Activated CD4-positive, alpha-beta T cell treated with anti-CD3 and anti-CD28 coated beads, Interleukin-2, amount 10 ng/mL, durations not matched to agents 24 days and 14 days (primary cell): ENCODE results near the gene TMIGD3. TPM values are rescaled to one million over a fixed set of nuclear protein-coding genes. Genes with fewer than 3 reads are reported as not detected.

Experiments used
- DNase-seq: peaks from one replicate; pipeline ENCODE4 v3.0.0; 2022
- H3K27ac Mint-ChIP-seq: one replicate; pipeline ENCODE4 v1.8.0; 2022; ENCODE audit warnings: mild to moderate bottlenecking, mixed read lengths
- H3K27me3 Mint-ChIP-seq: one replicate; pipeline ENCODE4 v1.8.0; 2022; ENCODE audit warnings: mixed read lengths
- H3K36me3 Mint-ChIP-seq: one replicate; pipeline ENCODE4 v1.8.0; 2022; ENCODE audit warnings: low read depth, mild to moderate bottlenecking, mixed read lengths
- H3K4me1 Mint-ChIP-seq: one replicate; pipeline ENCODE4 v1.8.0; 2021; ENCODE audit warnings: mixed read lengths
- H3K4me3 Mint-ChIP-seq: one replicate; pipeline ENCODE4 v1.8.0; 2022; ENCODE audit warnings: mild to moderate bottlenecking, moderate library complexity, mixed read lengths
- H3K9me3 Mint-ChIP-seq: one replicate; pipeline ENCODE4 v1.8.0; 2021; ENCODE audit warnings: mixed read lengths
- intact Hi-C: fragments of 100-400 bp; cut with micrococcal nuclease; formaldehyde crosslinking; loops from one replicate; pipeline ENCODE4 v1.15.1; 2023
- total RNA-seq: library from RNA; stranded (reverse); gene quantifications from 2 replicates; pipeline ENCODE4 v1.2.3, GENCODE V29; 2022

Gene TMIGD3
- total RNA-seq, 1 donor from 2014 or later, result not detected

GRCh38 chr1:111476761-111477309, 26.6 kb downstream of the TMIGD3 start:
- Mint-ChIP-seq H3K4me1 (peaks cover 51% of the 10 kb centered on the region), H3K27ac (peak overlapping the region; percentile 67), H3K9me3 (peaks cover 5% of the 10 kb centered on the region), H3K36me3 (peaks cover 17% of the 10 kb centered on the region), H3K4me3 (peak overlapping the region; percentile 61), H3K27me3 (peaks cover 7% of the 10 kb centered on the region)
- intact Hi-C loops, result loop anchor here (1.0 to 2.0 kb wide), 6 partner anchors 20 to 278 kb away; partner anchors contain the start of gene DDX20
- peak; percentile 87 for DNase-seq

- Mint-ChIP-seq H3K4me3 (peak overlapping the region; percentile 61), H3K9me3 (peaks cover 5% of the 10 kb centered on the region), H3K4me1 (peaks cover 48% of the 10 kb centered on the region), H3K27me3 (peaks cover 7% of the 10 kb centered on the region), H3K27ac (peak overlapping the region; percentile 75), H3K36me3 (peaks cover 17% of the 10 kb centered on the region)
- intact Hi-C loops, result loop anchor here (2.0 kb wide), 4 partner anchors 21 to 279 kb away; partner anchors contain the start of gene DDX20
- no peak for DNase-seq
These were observed 27.2 kb downstream of the TMIGD3 start for GRCh38 chr1:111476214-111476613.

GRCh38 chr1:111475701-111476100, 27.7 kb downstream of the TMIGD3 start:
- H3K4me1 Mint-ChIP-seq, result peaks cover 48% of the 10 kb centered on the region
- peak overlapping the region; percentile 75 for H3K27ac Mint-ChIP-seq
- H3K9me3 Mint-ChIP-seq, result peaks cover 5% of the 10 kb centered on the region
- H3K36me3 Mint-ChIP-seq, result peaks cover 17% of the 10 kb centered on the region
- intact Hi-C loops, result loop anchor here (1.0 to 2.0 kb wide), 5 partner anchors 21 to 279 kb away; partner anchors contain the start of genes ATP5PB, DDX20 and WDR77
- peaks cover 6% of the 10 kb centered on the region for H3K27me3 Mint-ChIP-seq
- H3K4me3 Mint-ChIP-seq, result peak overlapping the region; percentile 61
- peak; percentile 71 for DNase-seq

- Mint-ChIP-seq H3K4me1 (peaks cover 48% of the 10 kb centered on the region), H3K36me3 (peaks cover 17% of the 10 kb centered on the region), H3K27me3 (peaks cover 3% of the 10 kb centered on the region), H3K27ac (no peak overlapping the region), H3K9me3 (peaks cover 5% of the 10 kb centered on the region), H3K4me3 (peak overlapping the region; percentile 77)
- intact Hi-C loops, result no loop called here
- no peak for DNase-seq
These were observed 28.9 kb downstream of the TMIGD3 start for GRCh38 chr1:111474521-111474920.

GRCh38 chr1:111474106-111474505, 29.3 kb downstream of the TMIGD3 start:
- H3K4me3 Mint-ChIP-seq, result peak overlapping the region; percentile 77
- intact Hi-C loops, result no loop called here
- DNase-seq, result no peak
- H3K27me3 Mint-ChIP-seq, result peaks cover 3% of the 10 kb centered on the region
- peak overlapping the region; percentile 73 for H3K27ac Mint-ChIP-seq
- H3K9me3 Mint-ChIP-seq, result peaks cover 5% of the 10 kb centered on the region
- H3K4me1 Mint-ChIP-seq, result peaks cover 48% of the 10 kb centered on the region
- peaks cover 17% of the 10 kb centered on the region for H3K36me3 Mint-ChIP-seq

- intact Hi-C loops, result no loop called here
- Mint-ChIP-seq H3K4me3 (no peak overlapping the region), H3K9me3 (no peaks in the 10 kb centered on the region), H3K4me1 (peaks cover 34% of the 10 kb centered on the region), H3K27me3 (no peaks in the 10 kb centered on the region), H3K36me3 (peaks cover 16% of the 10 kb centered on the region), H3K27ac (no peak overlapping the region)
- no peak for DNase-seq
These were observed 31.9 kb downstream of the TMIGD3 start for GRCh38 chr1:111471538-111471937.

GRCh38 chr1:111471012-111471411, 32.4 kb downstream of the TMIGD3 start:
- H3K4me1 Mint-ChIP-seq, result peaks cover 31% of the 10 kb centered on the region
- H3K4me3 Mint-ChIP-seq, result no peak overlapping the region
- DNase-seq, result peak; percentile 87
- H3K9me3 Mint-ChIP-seq, result no peaks in the 10 kb centered on the region
- H3K27me3 Mint-ChIP-seq, result no peaks in the 10 kb centered on the region
- H3K36me3 Mint-ChIP-seq, result peaks cover 16% of the 10 kb centered on the region
- H3K27ac Mint-ChIP-seq, result no peak overlapping the region
- intact Hi-C loops, result no loop called here

- H3K9me3 Mint-ChIP-seq, result no peaks in the 10 kb centered on the region
- no peak overlapping the region for H3K27ac Mint-ChIP-seq
- peaks cover 27% of the 10 kb centered on the region for H3K4me1 Mint-ChIP-seq
- intact Hi-C loops, result no loop called here
- no peak for DNase-seq
- no peaks in the 10 kb centered on the region for H3K27me3 Mint-ChIP-seq
- no peak overlapping the region for H3K4me3 Mint-ChIP-seq
- H3K36me3 Mint-ChIP-seq, result peaks cover 16% of the 10 kb centered on the region
These were observed 32.8 kb downstream of the TMIGD3 start for GRCh38 chr1:111470596-111470995.

- no peaks in the 10 kb centered on the region for H3K9me3 Mint-ChIP-seq
- H3K36me3 Mint-ChIP-seq, result peaks cover 21% of the 10 kb centered on the region
- H3K4me3 Mint-ChIP-seq, result no peak overlapping the region
- intact Hi-C loops, result no loop called here
- H3K4me1 Mint-ChIP-seq, result peaks cover 19% of the 10 kb centered on the region
- no peaks in the 10 kb centered on the region for H3K27me3 Mint-ChIP-seq
- DNase-seq, result no peak
- H3K27ac Mint-ChIP-seq, result no peak overlapping the region
These were observed 33.9 kb downstream of the TMIGD3 start for GRCh38 chr1:111469539-111469938.

GRCh38 chr1:111468717-111469100, 34.7 kb downstream of the TMIGD3 start:
- Mint-ChIP-seq H3K4me3 (no peak overlapping the region), H3K4me1 (peaks cover 13% of the 10 kb centered on the region), H3K9me3 (no peaks in the 10 kb centered on the region), H3K27ac (no peak overlapping the region), H3K36me3 (peaks cover 20% of the 10 kb centered on the region), H3K27me3 (no peaks in the 10 kb centered on the region)
- no peak for DNase-seq
- intact Hi-C loops, result no loop called here

- H3K36me3 Mint-ChIP-seq, result peaks cover 23% of the 10 kb centered on the region
- intact Hi-C loops, result no loop called here
- H3K4me3 Mint-ChIP-seq, result no peak overlapping the region
These were observed 35.3 kb downstream of the TMIGD3 start for GRCh38 chr1:111467865-111468716.

GRCh38 chr1:111466480-111466879, 37.0 kb downstream of the TMIGD3 start:
- H3K4me3 Mint-ChIP-seq, result no peak overlapping the region

More at GRCh38 chr1:111467865-111468716, 35.3 kb downstream of the TMIGD3 start:
- DNase-seq, result no peak
- H3K9me3 Mint-ChIP-seq, result peaks cover 3% of the 10 kb centered on the region
- peaks cover 13% of the 10 kb centered on the region for H3K4me1 Mint-ChIP-seq
- no peak overlapping the region for H3K27ac Mint-ChIP-seq
- H3K27me3 Mint-ChIP-seq, result no peaks in the 10 kb centered on the region

GRCh38 chr1:111465754-111466153, 37.7 kb downstream of the TMIGD3 start:
- Mint-ChIP-seq H3K27me3 (no peaks in the 10 kb centered on the region), H3K4me1 (peaks cover 6% of the 10 kb centered on the region), H3K36me3 (peaks cover 31% of the 10 kb centered on the region), H3K9me3 (peaks cover 3% of the 10 kb centered on the region), H3K27ac (no peak overlapping the region), H3K4me3 (no peak overlapping the region)
- no peak for DNase-seq
- intact Hi-C loops, result no loop called here

More at GRCh38 chr1:111466480-111466879, 37.0 kb downstream of the TMIGD3 start:
- Mint-ChIP-seq H3K9me3 (peaks cover 3% of the 10 kb centered on the region), H3K27ac (no peak overlapping the region), H3K36me3 (peaks cover 29% of the 10 kb centered on the region), H3K27me3 (no peaks in the 10 kb centered on the region), H3K4me1 (peaks cover 6% of the 10 kb centered on the region)
- DNase-seq, result no peak
- intact Hi-C loops, result no loop called here

GRCh38 chr1:111463029-111463683, 40.3 kb downstream of the TMIGD3 start:
- no peak overlapping the region for H3K4me3 Mint-ChIP-seq
- H3K9me3 Mint-ChIP-seq, result peaks cover 3% of the 10 kb centered on the region
- DNase-seq, result no peak
- no peak overlapping the region for H3K27ac Mint-ChIP-seq
- no peaks in the 10 kb centered on the region for H3K27me3 Mint-ChIP-seq
- peaks cover 11% of the 10 kb centered on the region for H3K4me1 Mint-ChIP-seq
- H3K36me3 Mint-ChIP-seq, result peaks cover 44% of the 10 kb centered on the region
- intact Hi-C loops, result loop anchor here (2.0 kb wide), 1 partner anchor 22 kb away; no protein-coding TSS in a partner anchor
